ENCODE results near the gene ANXA1. TPM values are rescaled to one million over a fixed set of nuclear protein-coding genes. Genes with fewer than 3 reads are reported as not detected.
"Not testable (repeated sequence)": the region's sequence is repeated elsewhere in the genome, so short reads cannot be mapped to it uniquely, and the experiment has no call there.

The ANXA1 gene
- total and polyA plus RNA-seq, 5 experiments from 2014 or later: 33.9 to 239 (median 89.4) TPM

DNA sequence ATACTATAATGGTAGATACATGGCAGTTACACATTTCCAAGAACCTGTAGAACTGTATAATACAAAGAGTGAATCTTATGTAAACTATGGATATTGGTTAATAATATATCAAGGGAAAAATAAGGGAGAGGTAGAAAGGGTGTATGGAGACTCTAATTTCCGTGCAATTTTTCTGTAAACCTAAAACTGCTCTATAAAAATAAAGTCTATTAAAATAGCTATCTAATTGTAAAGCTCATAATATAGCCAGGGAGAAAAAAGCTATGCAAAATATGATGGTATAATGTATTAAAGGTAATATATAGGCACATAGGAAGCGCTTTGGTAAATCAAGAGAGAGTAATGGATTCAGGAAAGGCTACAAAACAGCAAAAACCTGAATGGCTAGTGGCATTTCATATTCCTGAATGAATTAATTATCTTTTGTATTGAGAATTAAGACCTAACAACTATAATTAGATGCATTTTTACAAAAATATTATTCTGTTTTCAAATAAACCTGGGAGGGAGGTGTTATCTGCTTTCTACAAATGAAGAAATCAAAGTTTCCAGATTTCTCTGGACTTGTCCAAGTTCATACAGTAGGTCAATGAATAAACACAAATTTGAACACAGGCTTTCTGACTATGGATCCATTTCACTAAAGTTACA lies 22.8 kb downstream of the ANXA1 start:
- H3K27ac Mint-ChIP-seq: no peak overlapping the region
- peaks cover 0 to 1% (median 0%) of the 10 kb centered on the region in 4 donors for H3K4me1 Mint-ChIP-seq
- no peaks in the 10 kb centered on the region for H3K27me3 Mint-ChIP-seq
- peaks cover 0 to 7% (median 4%) of the 10 kb centered on the region in 3 donors for H3K36me3 Mint-ChIP-seq
- no peak for ATAC-seq
- H3K4me3 Mint-ChIP-seq: no peak overlapping the region
- no peak for DNase-seq
- POLR2A ChIA-PET: interaction anchor here (0.7 kb wide), 1 partner anchor 42 kb away, joined by 3 read pairs; no protein-coding TSS in a partner anchor
- no peaks in the 10 kb centered on the region for H3K9me3 Mint-ChIP-seq

DNA sequence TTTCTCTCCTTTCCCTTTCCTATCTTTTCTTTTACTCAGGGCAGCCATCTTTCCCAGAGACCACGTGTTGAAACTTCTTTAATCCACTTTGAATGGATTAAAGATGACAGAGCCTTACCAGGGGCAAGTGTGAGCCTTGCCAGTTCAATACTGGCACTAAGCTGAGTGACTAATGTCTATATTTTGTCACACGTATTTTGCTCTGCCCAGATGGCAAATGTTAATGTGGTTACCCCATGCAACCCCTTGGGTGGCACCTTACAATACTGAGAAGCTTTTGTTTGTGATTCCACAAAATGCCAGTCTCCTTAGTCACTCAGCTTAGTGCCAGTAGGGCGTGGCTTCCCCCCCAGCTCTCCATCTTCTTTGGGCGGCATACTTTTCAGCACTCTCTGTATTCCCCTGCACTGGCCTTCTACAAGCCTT lies 24.8 kb downstream of the ANXA1 start:
- Mint-ChIP-seq H3K4me1 (peaks cover 0 to 1% (median 0%) of the 10 kb centered on the region in 4 donors), H3K27ac (no peak overlapping the region), H3K27me3 (no peaks in the 10 kb centered on the region), H3K36me3 (peaks cover 0 to 2% (median 0%) of the 10 kb centered on the region in 3 donors), H3K9me3 (no peaks in the 10 kb centered on the region), H3K4me3 (no peak overlapping the region)
- no peak for ATAC-seq
- no peak for DNase-seq
- POLR2A ChIA-PET: no interaction called here

DNA sequence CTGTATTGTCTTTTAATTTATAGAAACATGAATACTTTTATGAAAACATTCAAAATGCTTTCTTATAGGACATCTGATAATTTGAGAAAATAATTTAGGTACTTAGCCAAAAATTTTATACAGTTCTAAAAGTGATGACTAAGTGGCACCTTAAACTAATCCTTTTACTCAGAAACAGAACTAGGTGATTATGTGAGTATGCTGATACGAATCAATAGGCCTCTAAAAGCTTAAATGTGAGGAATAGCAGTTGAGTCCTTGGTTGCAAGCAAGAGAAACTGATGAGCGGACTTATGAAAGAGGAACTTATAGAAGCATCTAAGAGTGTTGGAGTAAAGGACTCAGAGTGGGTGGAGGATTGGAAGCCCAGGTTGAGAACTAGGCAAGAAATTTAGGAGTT lies 26.4 kb downstream of the ANXA1 start:
- Mint-ChIP-seq H3K9me3 (no peaks in the 10 kb centered on the region), H3K4me3 (no peak overlapping the region), H3K4me1 (peaks cover 0 to 1% (median 0%) of the 10 kb centered on the region in 4 donors), H3K36me3 (peaks cover 0 to under 1% (median 0%) of the 10 kb centered on the region in 3 donors), H3K27ac (peak overlapping the region in 1 of 10 donors; percentile 12), H3K27me3 (no peaks in the 10 kb centered on the region)
- POLR2A ChIA-PET: no interaction called here
- ATAC-seq (no peak), DNase-seq (no peak)

DNA sequence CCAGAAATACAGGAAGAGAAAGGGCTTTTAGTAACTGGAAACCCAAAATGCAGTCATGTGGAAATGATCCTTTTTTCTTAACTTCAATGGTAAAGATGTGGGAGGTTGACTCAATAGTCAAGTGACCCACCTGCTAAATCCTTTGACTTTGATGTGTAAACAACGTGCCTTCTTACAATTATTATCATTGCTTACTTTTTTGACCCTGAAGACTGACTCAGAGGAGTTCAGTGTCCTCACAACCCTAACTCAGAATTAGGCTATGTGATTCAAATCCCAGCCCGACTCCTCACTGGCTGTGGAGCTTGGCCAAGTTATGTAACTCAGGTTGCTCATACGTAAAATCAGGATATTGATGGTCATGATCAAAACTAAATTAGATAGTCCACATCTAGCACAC lies 27.9 kb downstream of the ANXA1 start:
- Mint-ChIP-seq H3K27me3 (peaks cover 0 to 1% (median 0%) of the 10 kb centered on the region in 5 donors), H3K27ac (no peak overlapping the region), H3K9me3 (no peaks in the 10 kb centered on the region), H3K4me1 (peaks cover 0 to 5% (median 2%) of the 10 kb centered on the region in 4 donors), H3K4me3 (no peak overlapping the region), H3K36me3 (no peaks in the 10 kb centered on the region)
- DNase-seq (no peak), ATAC-seq (no peak)
- POLR2A ChIA-PET: no interaction called here

DNA sequence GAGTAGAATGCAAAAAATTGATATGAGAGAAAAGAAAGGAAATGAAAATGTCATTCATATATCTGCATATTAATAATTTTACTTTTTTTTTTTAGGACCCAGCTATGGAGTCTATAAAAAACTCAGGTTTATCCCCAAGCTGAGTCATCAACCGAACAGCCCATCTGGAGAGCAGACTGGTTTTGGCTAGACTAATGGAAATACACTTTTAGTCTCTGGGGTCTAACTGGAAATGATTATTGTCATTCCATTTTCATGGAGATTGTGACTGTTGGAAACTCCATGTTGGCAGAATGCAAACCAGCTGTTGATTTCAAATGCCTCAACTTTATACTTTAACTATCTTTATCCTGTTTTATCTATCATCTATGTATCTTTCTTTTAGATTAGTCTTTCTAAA lies 28.7 kb downstream of the ANXA1 start:
- peaks cover 0 to under 1% (median 0%) of the 10 kb centered on the region in 9 donors for H3K9me3 Mint-ChIP-seq
- H3K4me3 Mint-ChIP-seq: no peak overlapping the region
- ATAC-seq (no peak), DNase-seq (no peak)
- peaks cover 0 to 5% (median 4%) of the 10 kb centered on the region in 5 donors for H3K27me3 Mint-ChIP-seq
- H3K4me1 Mint-ChIP-seq: peaks cover 0 to 5% (median 2%) of the 10 kb centered on the region in 4 donors
- H3K27ac Mint-ChIP-seq: peak overlapping the region in 2 of 10 donors; percentile 10 to 51
- POLR2A ChIA-PET: no interaction called here
- H3K36me3 Mint-ChIP-seq: no peaks in the 10 kb centered on the region

DNA sequence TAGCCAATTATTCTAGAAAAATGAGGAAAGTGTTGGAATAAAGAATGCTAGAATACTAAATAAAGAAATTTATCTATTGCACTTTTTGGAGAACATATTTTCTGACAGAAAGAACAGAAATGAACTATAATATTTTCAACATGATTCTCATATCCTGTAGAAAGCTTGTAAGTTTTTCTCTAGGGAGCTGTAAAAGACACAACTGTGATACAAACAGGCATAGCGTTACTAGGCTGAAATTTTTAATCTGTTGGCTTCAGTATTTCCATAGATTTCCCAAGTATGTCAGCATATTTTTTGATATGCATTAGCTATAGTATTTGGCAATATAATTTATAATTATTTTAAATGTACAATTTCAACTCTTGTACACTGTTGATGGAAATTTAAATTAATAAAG lies 31.3 kb downstream of the ANXA1 start:
- Mint-ChIP-seq H3K27ac (no peak overlapping the region), H3K27me3 (peaks cover 5 to 14% (median 8%) of the 10 kb centered on the region in 5 donors), H3K4me3 (no peak overlapping the region), H3K9me3 (peaks cover 0 to 10% (median 0%) of the 10 kb centered on the region in 9 donors), H3K4me1 (peaks cover 0 to 5% (median 1%) of the 10 kb centered on the region in 4 donors), H3K36me3 (peaks cover 0 to 5% (median 0%) of the 10 kb centered on the region in 3 donors)
- POLR2A ChIA-PET: interaction anchor here (1.6 kb wide), 1 partner anchor 75 kb away, joined by 4 read pairs; no protein-coding TSS in a partner anchor
- DNase-seq: no peak
- no peak for ATAC-seq

DNA sequence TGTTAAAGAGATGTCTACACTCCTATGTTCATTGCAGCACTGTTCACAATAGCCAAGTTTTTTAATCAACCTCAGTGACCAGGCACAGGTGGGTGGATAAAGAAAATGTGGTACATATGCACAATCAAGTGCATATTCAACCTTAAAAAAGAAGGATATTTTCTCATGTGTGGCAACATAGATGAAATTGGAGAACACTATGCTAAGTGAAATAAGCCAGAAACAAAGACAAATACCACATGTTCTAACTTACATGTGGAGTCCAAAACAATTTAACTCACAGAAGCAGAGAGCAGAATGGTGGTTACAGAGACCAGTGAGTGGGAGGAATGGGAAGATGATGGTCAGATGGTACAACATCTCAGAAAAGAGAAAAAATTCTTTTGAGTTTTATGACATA lies 31.8 kb downstream of the ANXA1 start:
- ATAC-seq (no peak), DNase-seq (no peak)
- POLR2A ChIA-PET: interaction anchor here (1.6 kb wide), 1 partner anchor 76 kb away, joined by 4 read pairs; no protein-coding TSS in a partner anchor
- Mint-ChIP-seq H3K4me1 (peaks cover 0 to 5% (median 1%) of the 10 kb centered on the region in 4 donors), H3K27ac (no peak overlapping the region), H3K27me3 (peaks cover 5 to 17% (median 8%) of the 10 kb centered on the region in 5 donors), H3K36me3 (peaks cover 0 to 5% (median 0%) of the 10 kb centered on the region in 3 donors), H3K9me3 (peaks cover 0 to 10% (median 0%) of the 10 kb centered on the region in 9 donors), H3K4me3 (no peak overlapping the region)

DNA sequence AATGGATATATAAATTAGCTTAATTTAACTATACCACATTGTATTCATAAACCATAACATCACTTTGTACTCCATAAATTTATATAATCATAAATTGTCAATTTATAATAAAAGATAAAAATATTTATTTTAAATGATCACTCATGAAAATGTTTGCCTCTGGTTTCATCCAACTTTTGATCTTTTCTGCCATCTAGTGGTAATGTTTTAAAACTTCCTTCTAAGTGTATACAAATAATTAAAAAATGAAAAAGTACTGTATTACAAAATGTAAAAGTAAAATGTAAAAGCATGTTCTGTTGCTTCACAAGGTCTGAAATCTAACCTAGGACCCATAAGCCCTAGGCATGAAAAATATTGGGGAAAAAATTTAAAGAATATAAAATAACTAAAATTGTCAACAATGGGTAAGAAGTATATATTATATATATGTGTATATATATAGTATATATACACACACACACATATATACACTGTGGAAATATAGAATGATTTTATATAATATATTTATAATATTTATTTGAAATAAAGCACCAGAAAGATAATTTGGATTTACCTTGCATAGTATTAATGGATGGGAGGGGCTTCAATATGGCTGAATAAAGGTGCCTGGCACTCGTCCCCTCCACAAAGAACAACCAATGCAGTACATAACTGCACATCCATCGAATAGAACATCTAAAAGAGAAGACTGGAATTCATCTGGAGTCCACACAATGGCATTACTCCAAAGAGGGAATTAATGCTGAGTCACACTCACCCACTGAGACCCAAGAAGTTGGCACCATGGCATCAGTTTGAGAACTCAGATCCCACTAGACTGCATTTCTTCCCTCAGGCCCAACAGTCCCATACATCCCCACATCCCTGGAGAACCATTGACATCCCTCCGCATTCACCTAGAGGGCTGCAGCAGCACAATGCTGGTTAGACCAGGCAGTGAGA lies 32.5 kb downstream of the ANXA1 start:
- Mint-ChIP-seq H3K36me3 (peaks cover 0 to 5% (median 0%) of the 10 kb centered on the region in 3 donors), H3K9me3 (peaks cover 0 to 10% (median 0%) of the 10 kb centered on the region in 9 donors), H3K4me3 (no peak overlapping the region), H3K27ac (no peak overlapping the region), H3K27me3 (peaks cover 5 to 17% (median 8%) of the 10 kb centered on the region in 5 donors), H3K4me1 (peaks cover 0 to 5% (median 1%) of the 10 kb centered on the region in 4 donors)
- POLR2A ChIA-PET: interaction anchor here (1.6 kb wide), 1 partner anchor 77 kb away, joined by 4 read pairs; no protein-coding TSS in a partner anchor
- DNase-seq: peak in 3 of 10 donors; percentile 60 to 67 (median 64)
- ATAC-seq: peak; percentile 48 to 66

DNA sequence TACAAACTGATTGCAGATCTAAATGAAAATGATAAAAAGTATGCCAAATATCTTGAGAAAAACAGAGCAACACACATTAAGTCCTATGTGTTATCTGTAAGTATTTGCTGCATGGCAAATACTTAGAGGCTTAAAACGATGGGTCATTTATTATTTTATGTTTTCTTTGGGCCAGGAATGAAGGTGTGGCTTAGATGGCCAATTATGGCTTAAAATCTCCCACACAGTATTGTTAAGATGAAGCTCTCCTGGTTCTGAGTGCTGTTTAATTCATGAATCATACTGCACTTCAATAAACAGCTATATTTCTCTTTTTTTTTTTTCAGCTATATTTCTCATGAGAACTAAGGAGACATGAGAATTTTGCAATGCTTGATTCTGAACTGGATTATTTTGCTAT lies 39.4 kb downstream of the ANXA1 start:
- H3K4me3 Mint-ChIP-seq, H3K36me3 Mint-ChIP-seq: not testable (repeated sequence)

DNA sequence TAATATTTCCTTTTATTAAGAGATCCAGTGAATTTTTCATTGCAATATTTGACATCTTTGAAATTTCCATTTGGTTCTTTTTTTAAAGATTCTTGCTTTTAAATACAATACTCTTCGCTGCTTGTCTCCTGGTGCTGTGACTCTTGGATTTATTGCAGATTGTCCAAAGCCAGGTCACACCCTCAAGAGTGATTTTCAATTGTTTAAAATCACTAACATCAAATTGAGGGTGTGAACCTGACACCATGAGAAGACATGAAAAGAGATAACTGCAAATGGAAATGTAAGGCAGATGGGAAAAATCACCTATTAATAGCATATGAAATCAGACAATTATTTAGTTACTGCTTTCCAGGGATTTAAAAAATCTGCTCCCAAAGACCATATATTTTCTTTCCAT lies 42.6 kb downstream of the ANXA1 start:
- DNase-seq: no peak
- no peaks in the 10 kb centered on the region for H3K4me1 Mint-ChIP-seq
- ATAC-seq: no peak
- POLR2A ChIA-PET: no interaction called here
- peaks cover 0 to 2% (median 0%) of the 10 kb centered on the region in 3 donors for H3K36me3 Mint-ChIP-seq
- peaks cover 2 to 23% (median 9%) of the 10 kb centered on the region in 5 donors for H3K27me3 Mint-ChIP-seq
- no peaks in the 10 kb centered on the region for H3K9me3 Mint-ChIP-seq
- H3K27ac Mint-ChIP-seq: no peak overlapping the region
- H3K4me3 Mint-ChIP-seq: no peak overlapping the region

More for the DNA sequence above, 39.4 kb downstream of the ANXA1 start:
- H3K27ac Mint-ChIP-seq, H3K4me1 Mint-ChIP-seq, ATAC-seq, H3K9me3 Mint-ChIP-seq, DNase-seq, POLR2A ChIA-PET: not testable (repeated sequence)
- H3K27me3 Mint-ChIP-seq: peaks cover 3 to 11% (median 6%) of the 10 kb centered on the region in 5 donors

DNA sequence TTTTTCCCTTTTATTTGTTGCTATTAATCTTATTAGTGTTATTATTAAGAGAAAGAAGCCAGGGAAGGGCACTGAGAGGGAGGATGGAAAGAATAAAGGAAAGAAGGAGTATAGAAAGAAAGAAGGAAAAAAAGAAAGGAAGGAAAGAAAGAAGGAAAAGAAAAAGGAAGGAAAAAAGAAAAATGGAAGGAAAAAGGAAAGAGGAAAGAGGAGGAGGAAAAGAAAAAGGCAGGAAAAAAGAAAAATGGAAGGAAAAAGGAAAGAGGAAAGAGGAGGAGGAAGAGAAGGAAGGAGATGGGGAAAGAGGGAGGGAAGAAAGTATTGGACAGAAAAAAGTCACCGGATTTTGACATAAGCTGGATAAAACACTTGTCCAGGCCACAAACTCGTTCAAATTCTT lies 47.8 kb downstream of the ANXA1 start:
- POLR2A ChIA-PET: no interaction called here

DNA sequence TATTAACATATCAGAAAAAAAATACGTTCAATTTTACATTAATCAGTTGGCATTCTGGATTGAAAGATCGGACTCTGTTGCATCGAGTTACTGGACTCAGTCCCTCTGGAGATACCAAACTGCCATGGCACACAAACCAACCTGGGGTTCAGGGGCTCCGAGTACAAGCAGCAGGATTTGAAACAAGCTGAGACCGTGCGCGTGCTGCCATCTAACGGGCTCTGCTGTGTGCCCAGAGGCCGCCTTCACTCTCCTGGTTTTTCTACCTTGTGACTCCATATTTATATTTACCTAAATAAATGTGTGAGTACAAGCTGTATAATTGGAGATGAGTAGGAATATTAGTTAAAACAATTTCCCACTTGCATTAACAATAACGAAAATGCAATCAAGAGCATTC lies 48.2 kb downstream of the ANXA1 start:
- peaks cover 2 to 29% (median 11%) of the 10 kb centered on the region in 5 donors for H3K27me3 Mint-ChIP-seq
- DNase-seq (no peak), ATAC-seq (no peak)
- peaks cover 0 to 2% (median 0%) of the 10 kb centered on the region in 3 donors for H3K36me3 Mint-ChIP-seq
- no peaks in the 10 kb centered on the region for H3K9me3 Mint-ChIP-seq
- POLR2A ChIA-PET: no interaction called here
- H3K4me1 Mint-ChIP-seq: no peaks in the 10 kb centered on the region
- H3K27ac Mint-ChIP-seq: no peak overlapping the region
- no peak overlapping the region for H3K4me3 Mint-ChIP-seq

More for the DNA sequence above, 47.8 kb downstream of the ANXA1 start:
- ATAC-seq (no peak), DNase-seq (no peak)
- H3K27ac Mint-ChIP-seq: peak overlapping the region in 1 of 10 donors; percentile 44
- peaks cover 0 to 2% (median 0%) of the 10 kb centered on the region in 3 donors for H3K36me3 Mint-ChIP-seq
- no peak overlapping the region for H3K4me3 Mint-ChIP-seq
- no peaks in the 10 kb centered on the region for H3K9me3 Mint-ChIP-seq
- no peaks in the 10 kb centered on the region for H3K4me1 Mint-ChIP-seq
- H3K27me3 Mint-ChIP-seq: peaks cover 2 to 29% (median 11%) of the 10 kb centered on the region in 5 donors
